ENCODE data around the gene FOXA3. TPM values are rescaled to one million over a fixed set of nuclear protein-coding genes. Genes with fewer than 3 reads are reported as not detected.

FOXA3 gene
- total and polyA plus RNA-seq, 8 donors = 19.8 to 45.0 (median 25.8) TPM

GRCh38 chr19:45817010-45817724 is 47.0 kb upstream of the FOXA3 start:
- no peak overlapping the region for H3K4me3 ChIP-seq
- H3K36me3 ChIP-seq = no peaks in the 10 kb centered on the region
- H3K4me1 ChIP-seq = no peaks in the 10 kb centered on the region
- FAIRE-seq (peak; percentile 34), ATAC-seq (peak; percentile 91 to 97 (median 93)), DNase-seq (peak; percentile 90 to 99 (median 96))
- H3K27me3 ChIP-seq = no peaks in the 10 kb centered on the region
- no peak overlapping the region for H3K27ac ChIP-seq
- WGBS, 2 donors = 13 to 22% methylated on average over 24 of the region's 24 CpGs
- TF ChIP-seq CTCF (IDR thresholded peaks at IDR 0.05) = peak; percentile 94 to 99 (median 98)
- no peaks in the 10 kb centered on the region for H3K9me3 ChIP-seq
- intact Hi-C loops (cut with DNase I) = loop anchor here in 2 of 3 donors (5.0 to 10.0 kb wide), 2 partner anchors 198 to 200 kb away; no protein-coding TSS in a partner anchor

GRCh38 chr19:45817725-45818301 is 46.3 kb upstream of the FOXA3 start:
- peak; percentile 15 to 29 (median 16) for ATAC-seq
- TF ChIP-seq CTCF (IDR thresholded peaks at IDR 0.05) = no peak
- intact Hi-C loops (cut with DNase I) = loop anchor here in 2 of 3 donors (5.0 to 10.0 kb wide), 2 partner anchors 197 to 199 kb away; no protein-coding TSS in a partner anchor

GRCh38 chr19:45819769-45820168 is 44.4 kb upstream of the FOXA3 start:
- H3K4me1 ChIP-seq = no peaks in the 10 kb centered on the region
- no peaks in the 10 kb centered on the region for H3K27me3 ChIP-seq
- 86 to 87% methylated on average over 6 of the region's 6 CpGs for WGBS, 2 donors
- no peak for DNase-seq
- no peak for ATAC-seq
- no peak overlapping the region for H3K4me3 ChIP-seq
- H3K27ac ChIP-seq = no peak overlapping the region
- intact Hi-C loops (cut with DNase I) = loop anchor here in 2 of 3 donors (5.0 to 10.0 kb wide), 2 partner anchors 195 to 198 kb away; no protein-coding TSS in a partner anchor
- peaks cover 0 to 13% (median 0%) of the 10 kb centered on the region in 3 donors for H3K36me3 ChIP-seq
- TF ChIP-seq CTCF (IDR thresholded peaks at IDR 0.05) = no peak
- no peaks in the 10 kb centered on the region for H3K9me3 ChIP-seq
- no peak for FAIRE-seq

More at GRCh38 chr19:45817725-45818301, 46.3 kb upstream of the FOXA3 start:
- DNase-seq (peak in 4 of 6 donors; percentile 33 to 82 (median 44)), FAIRE-seq (no peak)
- Histone ChIP-seq H3K4me3 (no peak overlapping the region), H3K36me3 (peaks cover 0 to 5% (median 0%) of the 10 kb centered on the region in 3 donors), H3K27me3 (no peaks in the 10 kb centered on the region), H3K9me3 (no peaks in the 10 kb centered on the region), H3K27ac (no peak overlapping the region), H3K4me1 (no peaks in the 10 kb centered on the region)
- WGBS, 2 donors = 76 to 80% methylated on average over 19 of the region's 19 CpGs

- DNase-seq (no peak), ATAC-seq (no peak), FAIRE-seq (no peak)
- TF ChIP-seq CTCF (IDR thresholded peaks at IDR 0.05) = no peak
- no peak overlapping the region for H3K4me3 ChIP-seq
- WGBS, 2 donors = 78 to 80% methylated on average over 20 of the region's 20 CpGs
- no peak overlapping the region for H3K27ac ChIP-seq
- H3K27me3 ChIP-seq = no peaks in the 10 kb centered on the region
- H3K4me1 ChIP-seq = no peaks in the 10 kb centered on the region
- H3K9me3 ChIP-seq = no peaks in the 10 kb centered on the region
- intact Hi-C loops (cut with DNase I) = no loop called here
- H3K36me3 ChIP-seq = peaks cover 0 to 21% (median 0%) of the 10 kb centered on the region in 3 donors
Observed at GRCh38 chr19:45820413-45821102, 43.6 kb upstream of the FOXA3 start.

Data from pancreas (tissue), 10 donors.